Heart right ventricle (tissue), 16 donors: ENCODE data around the gene HTRA3. TPM values are rescaled to one million over a fixed set of nuclear protein-coding genes. Genes with fewer than 3 reads are reported as not detected.

Source experiments
- ATAC-seq, 8 donors: fragments of 200-7000 bp; cut with Tn5 transposase; one replicate each; pipeline ENCODE4 v1.9.1; 2020; ENCODE audit warnings: mild to moderate bottlenecking in 8 of 8, moderate library complexity in 8 of 8, moderate number of reproducible peaks in 1 of 8
- DNase-seq, 2 donors: peaks; one replicate each; pipeline ENCODE4 v3.0.0-alpha.2; 2020
- H3K27ac ChIP-seq, 10 donors: fragments of 200-600 bp; sonication (generic) in 2 of 10; one replicate each; pipeline versions ENCODE4 v1.5.0 to v1.8.0; 2020 to 2022; ENCODE audit warnings: mild to moderate bottlenecking in 3 of 10
- H3K27me3 ChIP-seq, 7 donors: fragments of 200-600 bp; one replicate each; pipeline ENCODE4 v1.8.0; 2021 to 2022; ENCODE audit warnings: mild to moderate bottlenecking in 2 of 7
- H3K36me3 ChIP-seq, 9 donors: fragments of 200-600 bp; sonication (generic) in 1 of 9; one replicate each; pipeline versions ENCODE4 v1.5.0 to v1.8.0; 2020 to 2022; ENCODE audit warnings: mild to moderate bottlenecking in 2 of 9
- H3K4me1 ChIP-seq, 9 donors: fragments of 200-600 bp; sonication (generic) in 1 of 9; one replicate each; pipeline versions ENCODE4 v1.5.0 to v1.8.0; 2020 to 2022; ENCODE audit warnings: mild to moderate bottlenecking in 4 of 9
- H3K4me3 ChIP-seq, 10 donors: fragments of 200-600 bp; sonication (generic) in 2 of 10; one replicate each; pipeline versions ENCODE4 v1.5.0 to v1.8.0; 2020 to 2022; ENCODE audit warnings: mild to moderate bottlenecking in 7 of 10, moderate library complexity in 2 of 10
- H3K9me3 ChIP-seq, 11 donors: fragments of 200-600 bp in 10 of 11; sonication (generic) in 2 of 11; one replicate each; pipeline versions ENCODE4 v1.5.0 to v1.8.0; 2013 to 2022; ENCODE audit warnings: mild to moderate bottlenecking in 2 of 11, control low read depth in 1 of 11, moderate library complexity in 1 of 11
- CTCF ChIP-seq, 9 donors: fragments of 200-600 bp; sonication (generic) in 2 of 9; IDR thresholded peaks; one replicate each; pipeline versions ENCODE4 v1.5.0 to v1.8.0; 2021 to 2022; ENCODE audit warnings: antibody characterized with exemption in 9 of 9, mild to moderate bottlenecking in 5 of 9, moderate library complexity in 1 of 9
- WGBS, 2 donors: extraction: QIAGEN DNeasy Blood & Tissue Kit; methylation state at CpG; one replicate each; pipeline ENCODE4 v1.1.7; 2013; ENCODE audit warnings: inconsistent platforms in 1 of 2; 5-methylcytosine and 5-hydroxymethylcytosine counted together
- intact Hi-C, 10 donors: fragments of 100-400 bp; cut with DNase I; formaldehyde crosslinking; loops; one replicate each; pipeline versions ENCODE4 v1.11.1 to v1.14.2; 2022
- polyA plus RNA-seq, 2 donors: library from polyadenylated mRNA; stranded (reverse); fragments of 200-250 nt; gene quantifications; one replicate each; pipeline ENCODE4 v1.2.3, GENCODE V29; 2013
- total RNA-seq, 10 donors: library from RNA; stranded (reverse); fragmentation: NEBNext Ultra II Directional in 3 of 10; extraction: Animal tissue kit (Norgen Biotek cat#: 25700) in 3 of 10; gene quantifications; one replicate each; pipeline versions ENCODE4 v1.2.1 to v1.2.4, GENCODE V29; 2021 to 2023
- donor health status: Arrhythmogenic right ventricular cardiomyopathy.
- donor health status: ischemic (EF 13 %, LVEDD 7.1; RV severe dilation, severe dysfunction).
- donor health status: healthy with polysubstance abuse.
- donor health status: DM: no; HTN: yes; CAD: no.
- donor health status: DM: no; HTN: no; CAD: no.
- donor health status: ischemic (EF 25% LVEDD 6.9; RV normal size, moderate dysfunction).
- donor health status: ischemic (EF 25% LVEDD 5.7; RV mildly dilated, moderate dysfunction).
- donor health status: healthy.
- donor health status: DM: yes; HTN: yes; CAD: no.
- donor health status: Ischemic cardiomyopathy.
- donor health status: ischemic (EF 35%, LVEDD 5.7; RV mildly dilated, moderate dysfunction).
- donor health status: nonischemic (EF 11% LVEDD 7.7; RV severe dilation, severe dysfunction).
- donor health status: DM: yes; HTN: yes; CAD: no.
- donor health status: PGD.
- donor health status: ischemic (EF 29% LVEDD 5.4; RV normal size, mild dysfunction).
- donor health status: nonischemic (EF 23%, LVEDD 6.1; RV moderate dilation, normal function).

HTRA3 gene
- total and polyA plus RNA-seq, 12 donors: 20.2 to 82.5 (median 54.2) TPM

- Histone ChIP-seq H3K27me3 (no peaks in the 10 kb centered on the region), H3K9me3 (peaks cover 0 to 14% (median 0%) of the 10 kb centered on the region in 11 donors), H3K4me3 (no peak overlapping the region), H3K36me3 (peaks cover 0 to 8% (median 0%) of the 10 kb centered on the region in 9 donors), H3K4me1 (peaks cover 14 to 42% (median 28%) of the 10 kb centered on the region in 9 donors), H3K27ac (peak overlapping the region in 7 of 10 donors; percentile 7 to 69 (median 28))
- intact Hi-C loops: no loop called here
- TF ChIP-seq CTCF (IDR thresholded peaks at IDR 0.05): peak in 5 of 9 donors; percentile 11 to 46 (median 27)
- WGBS, 2 donors: 62 to 64% methylated on average over 23 to 24 of the region's 24 CpGs
- peak; percentile 33 to 74 for DNase-seq
- ATAC-seq: peak; percentile 31 to 79 (median 58)
These were observed 39.6 kb downstream of the HTRA3 start for GRCh38 chr4:8308856-8309771.

GRCh38 chr4:8310306-8310705 lies 40.8 kb downstream of the HTRA3 start:
- no peak for DNase-seq
- Histone ChIP-seq H3K27me3 (no peaks in the 10 kb centered on the region), H3K9me3 (peaks cover 0 to 14% (median 0%) of the 10 kb centered on the region in 11 donors), H3K27ac (peak overlapping the region in 1 of 10 donors; percentile 69), H3K4me3 (no peak overlapping the region), H3K36me3 (peaks cover 0 to under 1% (median 0%) of the 10 kb centered on the region in 9 donors), H3K4me1 (peaks cover 14 to 47% (median 31%) of the 10 kb centered on the region in 9 donors)
- intact Hi-C loops: no loop called here
- 73 to 76% methylated on average over 10 of the region's 10 CpGs for WGBS, 2 donors
- no peak for ATAC-seq
- no peak for TF ChIP-seq CTCF (IDR thresholded peaks at IDR 0.05)

- ATAC-seq (no peak), DNase-seq (no peak)
- no peak for TF ChIP-seq CTCF (IDR thresholded peaks at IDR 0.05)
- 73 to 75% methylated on average over 13 of the region's 13 CpGs for WGBS, 2 donors
- Histone ChIP-seq H3K27me3 (no peaks in the 10 kb centered on the region), H3K27ac (no peak overlapping the region), H3K9me3 (peaks cover 0 to 14% (median 0%) of the 10 kb centered on the region in 11 donors), H3K36me3 (no peaks in the 10 kb centered on the region), H3K4me3 (no peak overlapping the region), H3K4me1 (peaks cover 8 to 49% (median 33%) of the 10 kb centered on the region in 9 donors)
- intact Hi-C loops: no loop called here
These were observed 41.8 kb downstream of the HTRA3 start for GRCh38 chr4:8311101-8312068.

DNA sequence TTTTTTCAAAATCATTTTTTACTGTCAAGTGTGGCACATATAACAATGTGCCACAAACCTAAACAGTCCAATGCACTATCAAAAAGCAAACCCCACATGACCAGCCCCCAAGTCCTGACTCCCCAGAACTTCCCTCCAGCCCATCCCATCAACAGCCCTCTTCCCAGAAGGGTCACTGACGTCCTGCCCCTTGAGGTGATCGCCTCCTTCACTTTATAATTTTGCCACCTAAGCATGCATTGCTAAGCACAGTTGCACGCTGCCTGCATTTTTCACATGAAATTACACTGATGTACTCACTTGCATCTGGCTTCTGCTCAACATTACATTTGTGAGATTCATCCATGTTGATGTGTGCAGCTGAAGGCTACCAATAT lies 42.5 kb downstream of the HTRA3 start:
- no peaks in the 10 kb centered on the region for H3K27me3 ChIP-seq
- peaks cover 1 to 49% (median 26%) of the 10 kb centered on the region in 9 donors for H3K4me1 ChIP-seq
- ATAC-seq: no peak
- no peak for TF ChIP-seq CTCF (IDR thresholded peaks at IDR 0.05)
- no peaks in the 10 kb centered on the region for H3K36me3 ChIP-seq
- H3K27ac ChIP-seq: no peak overlapping the region
- no peak for DNase-seq
- intact Hi-C loops: no loop called here
- H3K9me3 ChIP-seq: peaks cover 0 to 14% (median 0%) of the 10 kb centered on the region in 11 donors
- H3K4me3 ChIP-seq: no peak overlapping the region
- WGBS, 2 donors: 90 to 95% methylated on average over 3 of the region's 3 CpGs
